ENCODE results near the gene NHERF2.

NHERF2 gene

GRCh38 chr16:2040787-2041522, 14.3 kb downstream of the NHERF2 start:
- DNase-seq (ENCODE audit: low read depth, low spot score) = no peak

DNA sequence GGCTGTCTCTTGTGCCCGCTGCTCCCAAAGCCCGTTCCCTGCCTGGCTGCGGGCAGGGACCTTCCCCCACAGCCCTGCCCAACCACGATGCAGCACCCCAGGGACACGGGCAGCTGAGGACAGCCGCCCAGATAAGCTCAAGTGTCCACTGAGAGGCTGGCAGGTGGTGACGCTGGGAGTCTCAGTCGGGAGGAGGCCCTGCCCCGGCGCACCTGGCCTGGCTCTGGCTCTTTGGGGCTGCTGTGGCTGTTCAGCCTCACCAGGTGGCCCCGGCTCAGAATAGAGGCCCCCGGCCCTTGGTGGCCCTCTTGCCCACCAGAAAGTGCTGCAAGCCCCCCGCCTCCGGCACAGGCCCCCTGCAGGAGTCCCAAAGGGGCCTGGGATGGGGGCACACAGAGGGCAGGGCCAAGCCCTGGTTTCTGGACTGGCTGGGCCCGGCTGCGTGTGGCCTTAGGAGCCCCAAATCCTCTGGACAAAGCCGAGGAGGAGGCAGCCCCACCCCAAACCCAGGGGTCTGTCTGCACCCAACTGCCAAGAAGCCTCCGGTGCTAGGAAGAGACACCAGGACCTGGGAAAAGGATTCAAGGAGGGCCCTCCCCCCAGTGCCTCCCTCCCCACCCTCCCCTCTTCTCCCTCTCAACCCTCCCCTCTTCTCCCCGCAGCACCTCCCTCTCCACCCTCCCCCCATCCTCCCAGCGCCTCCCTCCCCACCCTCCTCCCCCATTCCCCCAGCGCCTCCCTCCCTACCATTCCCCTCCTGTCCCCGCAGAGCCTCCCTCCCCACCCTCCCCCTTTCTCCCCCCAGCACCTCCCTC, 15.7 kb downstream of the NHERF2 start:
- no peak for DNase-seq (ENCODE audit: low read depth, low spot score)

GRCh38 chr16:2042986-2043666, 16.4 kb downstream of the NHERF2 start:
- DNase-seq (ENCODE audit: low read depth, low spot score) = no peak

DNA sequence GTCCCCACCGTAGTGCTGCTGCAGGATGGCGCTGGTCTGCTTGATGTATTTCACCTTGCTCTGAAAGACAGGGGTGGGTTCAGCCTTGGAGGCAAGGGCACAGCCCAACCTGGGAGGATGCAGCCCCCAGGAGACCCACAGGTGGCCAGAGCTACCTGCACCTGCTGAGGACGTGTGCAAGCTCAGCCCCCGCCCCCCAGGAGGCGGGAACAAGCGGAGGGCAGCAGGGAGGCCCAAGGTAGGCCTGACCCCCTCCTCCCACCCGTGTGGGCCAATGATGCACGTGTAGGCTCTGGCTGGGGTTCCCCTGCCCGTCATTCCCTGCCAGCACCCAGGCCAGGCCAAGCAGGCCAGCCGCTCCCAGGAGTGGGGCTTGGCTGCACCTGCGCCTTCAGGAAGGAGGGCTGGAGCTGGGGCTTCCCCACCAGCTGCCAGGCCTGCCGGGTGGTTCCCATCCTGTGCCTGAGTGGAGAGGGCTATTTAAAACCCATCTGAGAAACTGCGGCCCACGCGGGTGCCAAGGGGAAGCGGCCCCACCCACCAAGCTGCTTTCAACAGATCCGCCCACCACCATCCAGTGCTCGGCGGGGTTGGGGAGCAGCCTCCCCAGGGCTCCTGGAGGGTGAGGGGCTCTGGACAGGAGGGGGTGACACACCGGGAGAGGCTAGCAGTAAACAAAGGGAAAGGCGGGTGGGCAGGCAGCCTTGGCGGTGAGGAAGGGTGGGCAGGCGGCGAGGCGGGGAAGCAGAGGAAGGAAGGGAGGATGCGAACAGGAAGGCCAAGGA, 17.2 kb downstream of the NHERF2 start:
- no peak for DNase-seq (ENCODE audit: low read depth, low spot score)

GRCh38 chr16:2044541-2044940, 17.8 kb downstream of the NHERF2 start:
- no peak for DNase-seq (ENCODE audit: low read depth, low spot score)

DNA sequence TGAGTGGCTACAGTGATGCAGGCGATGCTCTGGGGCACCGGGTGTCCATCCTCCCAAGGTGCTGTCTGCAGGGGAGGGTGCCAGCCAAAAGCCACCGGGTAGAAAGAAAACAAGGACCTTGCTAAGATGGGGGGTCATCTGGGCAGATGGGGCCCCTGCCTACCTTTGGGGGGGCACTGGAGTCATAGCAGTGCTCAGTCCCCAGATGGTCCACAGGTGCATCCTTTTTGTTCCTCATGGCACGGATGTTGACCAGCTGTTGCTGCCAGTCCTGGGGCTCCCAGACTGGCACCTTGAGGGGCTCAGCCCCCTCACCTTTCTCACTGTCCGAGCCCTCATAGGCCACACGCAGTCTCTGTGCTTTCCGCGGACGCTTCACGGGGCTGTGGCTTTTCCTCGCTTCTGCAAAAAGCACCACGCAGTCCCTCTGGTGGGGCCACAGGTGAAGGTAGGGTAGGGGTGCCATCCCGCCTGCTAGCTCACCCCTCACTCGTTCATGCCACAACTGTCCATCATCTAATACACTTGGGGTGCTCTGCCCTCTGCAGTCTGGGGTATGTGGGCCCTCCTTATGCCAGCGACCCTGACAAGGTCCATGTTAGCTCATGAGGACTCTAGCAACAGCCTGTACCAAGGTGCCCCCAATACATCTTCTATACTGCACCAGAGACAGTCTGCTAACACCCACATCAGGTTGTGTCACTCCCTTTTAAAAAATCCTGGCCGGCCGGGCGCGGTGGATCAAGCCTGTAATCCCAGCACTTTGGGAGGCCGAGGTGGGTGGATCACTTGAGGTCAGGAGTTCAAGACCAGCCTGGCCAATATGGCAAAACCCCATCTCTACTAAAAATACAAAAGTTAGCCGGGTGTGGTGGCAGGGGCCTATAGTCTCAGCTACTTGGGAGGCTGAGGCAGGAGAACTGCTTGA, 19.5 kb downstream of the NHERF2 start:
- no peak for DNase-seq (ENCODE audit: low read depth, low spot score)

GRCh38 chr16:2046893-2047329, 20.2 kb downstream of the NHERF2 start:
- DNase-seq (ENCODE audit: low read depth, low spot score) = no peak

DNA sequence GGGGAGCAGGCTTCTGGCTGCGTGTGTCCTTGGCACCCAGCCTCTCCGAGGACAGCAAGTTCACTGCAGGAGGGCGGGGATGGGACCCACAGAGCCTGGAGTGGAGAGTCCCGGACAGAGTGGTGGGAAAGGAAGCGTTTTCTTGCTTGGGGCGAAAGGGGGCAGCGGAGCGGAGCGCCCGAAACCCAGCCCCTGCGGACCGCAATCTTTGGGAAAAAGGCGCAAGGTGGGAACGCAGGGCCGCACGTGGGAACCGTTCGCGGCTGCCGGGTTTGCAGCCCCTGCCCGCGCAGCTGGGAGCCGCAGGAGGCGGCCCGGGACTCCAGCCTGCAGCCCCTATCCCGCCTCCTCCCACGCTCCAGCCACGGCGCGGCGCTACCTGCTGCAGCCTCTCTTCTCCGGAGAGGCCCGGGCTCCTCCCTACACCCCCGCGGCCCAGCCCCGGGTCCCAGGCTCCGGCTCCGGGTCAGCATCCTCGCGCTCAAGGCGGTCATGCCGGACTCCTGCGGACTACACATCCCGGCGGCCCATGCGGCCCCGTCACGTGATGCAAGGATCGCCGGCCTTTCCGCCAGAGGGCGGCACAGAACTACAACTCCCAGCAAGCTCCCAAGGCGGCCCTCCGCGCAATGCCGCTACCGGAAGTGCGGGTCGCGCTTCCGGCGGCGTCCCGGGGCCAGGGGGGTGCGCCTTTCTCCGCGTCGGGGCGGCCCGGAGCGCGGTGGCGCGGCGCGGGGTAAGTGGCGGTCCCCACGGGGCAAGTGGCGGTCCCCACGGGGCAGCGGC, 20.8 kb downstream of the NHERF2 start, which contains the start of the genes NTHL1 and TSC2:
Gene NTHL1, minus strand, starts transcription at position 505 of the 786 bp plus-strand sequence. Its CDS starts 11 bp downstream, at position 494.
Gene TSC2, plus strand, starts transcription at position 656 of the 786 bp plus-strand sequence. CDS start 631 bp downstream, outside the sequence.
- peak; percentile 80 for DNase-seq (ENCODE audit: low read depth, low spot score)

DNA sequence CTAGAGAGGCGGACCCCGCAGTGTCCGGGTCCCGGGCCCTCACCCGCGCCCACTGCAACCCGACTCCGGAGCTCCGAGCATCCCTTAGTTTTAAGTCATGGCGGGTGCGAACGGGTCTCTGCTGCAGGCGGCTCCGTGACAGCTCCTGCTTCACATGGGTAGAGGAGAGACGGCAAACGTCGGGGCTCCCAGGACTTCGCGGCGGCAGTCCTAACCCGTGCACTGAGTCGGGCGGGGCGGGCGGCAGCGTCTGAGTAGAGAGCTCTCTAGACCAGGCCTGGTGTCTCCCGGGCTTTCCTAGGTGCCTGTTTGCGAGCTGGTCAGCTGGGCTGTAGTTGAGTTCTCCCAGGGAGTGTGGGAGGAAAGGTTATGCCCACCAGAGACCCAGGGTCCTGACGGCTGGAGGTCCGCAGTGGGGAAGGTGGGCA, 21.4 kb downstream of the NHERF2 start:
- no peak for DNase-seq (ENCODE audit: low read depth, low spot score)

- DNase-seq (ENCODE audit: low read depth, low spot score) = no peak
These were observed 26.5 kb downstream of the NHERF2 start for GRCh38 chr16:2053211-2053610.

GRCh38 chr16:2053897-2054296, 27.2 kb downstream of the NHERF2 start:
- DNase-seq (ENCODE audit: low read depth, low spot score) = no peak

DNA sequence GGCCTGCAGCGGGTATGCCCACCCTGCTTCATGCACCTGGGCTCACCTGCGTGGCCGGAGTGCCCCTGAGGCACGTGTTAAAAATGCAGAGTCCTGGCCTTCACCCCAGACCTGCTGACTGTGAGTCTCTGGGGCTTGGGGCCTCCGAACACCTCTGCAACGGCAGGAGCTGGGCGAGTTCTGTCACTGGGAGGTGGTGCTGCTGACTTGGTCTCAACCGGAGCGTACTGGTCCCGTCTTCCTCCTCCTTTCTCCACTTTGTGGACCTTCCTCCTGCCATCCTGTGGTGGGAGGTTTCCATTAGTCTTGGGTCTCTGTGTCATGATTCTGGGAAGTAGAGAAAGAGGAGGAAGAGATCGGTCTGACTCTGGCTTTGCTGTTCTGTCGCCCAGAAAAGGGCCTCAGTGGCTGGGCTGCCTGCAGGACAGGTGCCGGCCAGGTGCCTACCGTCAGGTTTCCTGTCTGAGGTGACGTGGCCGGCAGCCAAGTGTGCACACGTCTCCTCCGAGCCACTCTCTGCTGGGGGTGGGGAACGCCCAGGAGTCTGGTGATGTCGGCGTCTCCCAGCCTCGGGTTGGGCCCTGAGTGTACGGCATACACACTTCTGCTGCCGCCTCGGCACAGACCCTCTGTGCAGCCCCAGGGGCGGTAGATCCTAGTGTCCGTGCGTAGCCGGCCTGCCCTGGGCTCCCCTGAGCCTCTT, 28.0 kb downstream of the NHERF2 start:
- DNase-seq (ENCODE audit: low read depth, low spot score) = no peak

- no peak for DNase-seq (ENCODE audit: low read depth, low spot score)
These were observed 29.4 kb downstream of the NHERF2 start for GRCh38 chr16:2056077-2056476.

DNA sequence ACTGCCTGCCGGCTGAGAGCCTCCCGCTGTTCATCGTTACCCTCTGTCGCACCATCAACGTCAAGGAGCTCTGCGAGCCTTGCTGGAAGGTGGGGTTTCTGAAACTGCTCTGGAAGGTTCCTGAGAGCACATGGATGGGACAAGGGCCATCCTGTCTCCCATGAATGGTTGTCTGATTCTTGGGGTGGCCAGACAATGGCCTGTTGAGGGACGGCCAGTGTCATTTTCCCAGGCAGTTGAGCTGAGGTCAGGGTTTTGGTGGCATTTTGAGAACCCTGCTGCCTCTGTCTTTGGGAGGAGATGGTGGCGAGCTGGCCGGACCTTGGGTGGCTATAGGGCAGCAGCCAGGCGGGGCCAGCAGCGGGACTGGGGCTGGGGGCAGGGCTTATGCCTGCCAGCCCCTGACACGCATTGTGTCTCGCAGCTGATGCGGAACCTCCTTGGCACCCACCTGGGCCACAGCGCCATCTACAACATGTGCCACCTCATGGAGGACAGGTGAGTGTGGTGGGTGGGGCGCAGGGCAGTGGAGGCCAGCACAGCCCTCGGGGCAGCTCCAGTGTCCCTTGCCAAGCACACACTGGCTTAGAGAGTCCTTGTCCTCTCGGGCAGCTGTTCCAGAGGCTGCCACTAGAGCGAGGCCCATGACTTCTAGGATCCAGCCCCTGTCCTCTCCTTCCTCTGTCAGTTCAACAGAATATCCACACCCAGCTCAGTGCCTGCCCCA, 30.1 kb downstream of the NHERF2 start:
- DNase-seq (ENCODE audit: low read depth, low spot score) = no peak

- DNase-seq (ENCODE audit: low read depth, low spot score) = no peak
These were observed 30.7 kb downstream of the NHERF2 start for GRCh38 chr16:2057438-2057837.

- DNase-seq (ENCODE audit: low read depth, low spot score) = no peak
These were observed 31.7 kb downstream of the NHERF2 start for GRCh38 chr16:2058420-2058819.

DNA sequence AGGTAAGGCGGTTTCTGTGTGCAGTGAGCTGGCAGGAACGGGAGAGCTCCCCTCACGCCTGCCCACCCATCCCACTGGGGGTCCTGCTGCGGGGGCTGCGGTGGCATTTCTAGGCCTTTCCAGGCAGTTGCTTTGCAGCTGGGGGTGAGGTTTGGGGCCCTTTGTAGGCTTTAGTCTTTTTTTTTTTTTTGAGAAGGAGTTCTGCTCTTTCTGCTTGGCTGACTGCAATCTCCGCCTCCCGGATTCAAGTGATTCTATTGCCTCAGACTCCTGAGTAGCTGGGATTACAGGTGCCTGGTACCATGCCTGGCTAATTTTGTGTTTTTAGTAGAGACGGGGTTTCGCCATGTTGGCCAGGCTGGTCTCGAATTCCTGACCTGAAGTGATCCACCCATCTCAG, 32.2 kb downstream of the NHERF2 start:
- no peak for DNase-seq (ENCODE audit: low read depth, low spot score)

DNA sequence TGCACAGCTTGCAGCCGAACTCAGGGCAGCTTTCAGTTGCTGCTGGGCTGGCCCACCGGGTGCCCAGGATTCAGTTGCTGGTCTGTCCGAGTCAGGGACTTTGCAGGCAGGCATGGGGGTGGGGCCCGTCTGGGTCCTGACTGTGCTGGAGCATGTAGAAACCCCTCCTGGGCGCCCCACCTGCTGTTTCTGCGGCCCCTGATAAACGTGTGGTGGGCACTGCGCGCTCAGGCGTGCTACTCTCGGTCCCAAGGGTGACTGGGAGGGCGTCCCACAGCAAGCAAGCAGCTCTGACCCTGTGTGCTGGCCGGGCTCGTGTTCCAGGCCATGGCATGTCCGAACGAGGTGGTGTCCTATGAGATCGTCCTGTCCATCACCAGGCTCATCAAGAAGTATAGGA, 33.6 kb downstream of the NHERF2 start:
- no peak for DNase-seq (ENCODE audit: low read depth, low spot score)

All from activated naive CD8-positive, alpha-beta T cell treated with anti-CD3 and anti-CD28 coated beads, Interleukin-2, amount 50 U/mL, for 16 hours (primary cell).